GM10266 (cell line): ENCODE data around the gene RAB14.

ENCODE experiments used
- DNase-seq: peaks from one replicate; pipeline ENCODE4 v3.0.0; 2012; ENCODE audit errors: extremely low spot score
- TF ChIP-seq, protein P1 (sequence below): IDR thresholded peaks from 2 replicates; pipeline ENCODE4 v1.5.1; 2012; ENCODE audit warnings: mild to moderate bottlenecking, low read depth; ENCODE audit not compliant: control insufficient read depth, insufficient read depth; ENCODE audit errors: missing control alignments

Gene RAB14

GRCh38 chr9:121192518-121192917 lies 9.2 kb downstream of the RAB14 start:
- DNase-seq = no peak
- TF ChIP-seq, protein P1, sequence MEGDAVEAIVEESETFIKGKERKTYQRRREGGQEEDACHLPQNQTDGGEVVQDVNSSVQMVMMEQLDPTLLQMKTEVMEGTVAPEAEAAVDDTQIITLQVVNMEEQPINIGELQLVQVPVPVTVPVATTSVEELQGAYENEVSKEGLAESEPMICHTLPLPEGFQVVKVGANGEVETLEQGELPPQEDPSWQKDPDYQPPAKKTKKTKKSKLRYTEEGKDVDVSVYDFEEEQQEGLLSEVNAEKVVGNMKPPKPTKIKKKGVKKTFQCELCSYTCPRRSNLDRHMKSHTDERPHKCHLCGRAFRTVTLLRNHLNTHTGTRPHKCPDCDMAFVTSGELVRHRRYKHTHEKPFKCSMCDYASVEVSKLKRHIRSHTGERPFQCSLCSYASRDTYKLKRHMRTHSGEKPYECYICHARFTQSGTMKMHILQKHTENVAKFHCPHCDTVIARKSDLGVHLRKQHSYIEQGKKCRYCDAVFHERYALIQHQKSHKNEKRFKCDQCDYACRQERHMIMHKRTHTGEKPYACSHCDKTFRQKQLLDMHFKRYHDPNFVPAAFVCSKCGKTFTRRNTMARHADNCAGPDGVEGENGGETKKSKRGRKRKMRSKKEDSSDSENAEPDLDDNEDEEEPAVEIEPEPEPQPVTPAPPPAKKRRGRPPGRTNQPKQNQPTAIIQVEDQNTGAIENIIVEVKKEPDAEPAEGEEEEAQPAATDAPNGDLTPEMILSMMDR = no peak

DNA sequence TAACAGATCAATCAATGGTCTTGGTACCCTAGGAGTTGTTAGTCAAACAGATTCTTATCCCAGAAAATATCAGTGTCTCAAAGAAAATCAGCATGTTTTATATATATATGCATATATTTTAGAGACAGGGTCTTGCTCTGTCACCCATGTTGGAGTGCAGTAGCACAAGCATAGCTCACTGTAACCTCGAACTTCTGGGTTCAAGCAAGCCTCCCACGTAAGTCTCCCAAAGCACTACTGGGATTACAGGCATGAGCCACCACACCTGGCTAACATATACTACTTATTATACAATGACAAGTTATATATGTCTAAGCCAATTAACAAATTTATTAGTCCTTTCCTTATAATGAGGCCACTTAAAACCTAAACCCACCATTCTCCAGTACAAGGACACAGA lies 10.4 kb downstream of the RAB14 start:
- DNase-seq = no peak
- TF ChIP-seq, protein P1 = no peak

DNA sequence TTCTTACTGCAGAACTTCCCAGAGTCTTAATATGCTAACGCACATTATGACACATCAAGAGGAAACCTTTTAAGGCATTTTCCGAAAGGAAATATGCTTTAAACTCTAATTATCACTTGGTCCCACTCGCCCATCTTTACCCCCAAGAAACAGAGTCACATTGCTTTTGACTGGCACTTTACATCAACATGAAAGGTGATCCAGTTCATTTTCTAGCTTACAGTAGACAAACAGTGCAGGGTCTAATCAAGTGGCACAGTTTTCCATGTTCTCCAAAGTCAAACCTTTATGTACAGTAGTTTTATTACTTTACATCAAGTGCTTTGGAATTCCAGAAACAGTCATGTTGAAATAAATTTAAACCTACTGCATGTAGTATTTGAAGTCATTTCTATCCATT lies 12.0 kb downstream of the RAB14 start:
- DNase-seq = no peak
- TF ChIP-seq, protein P1 = no peak

DNA sequence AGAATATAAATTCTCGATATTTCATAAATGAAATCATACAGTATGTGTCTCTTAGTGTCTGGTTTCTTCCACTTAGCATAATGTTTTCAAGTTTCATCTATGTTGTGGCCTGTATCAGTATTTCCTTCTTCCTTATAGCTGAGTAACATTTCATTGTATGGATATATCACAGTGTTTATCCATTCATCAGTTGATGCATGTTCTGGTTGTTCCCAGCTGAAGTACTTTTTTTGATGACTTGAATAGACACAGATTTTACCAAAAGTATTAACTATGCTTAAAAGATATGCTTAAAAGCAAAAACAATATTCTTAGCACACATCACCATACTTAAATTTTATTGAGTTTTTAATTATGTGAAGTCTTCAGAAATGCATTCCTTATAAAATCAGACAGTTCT lies 12.7 kb downstream of the RAB14 start:
- DNase-seq = no peak
- TF ChIP-seq, protein P1 = no peak

GRCh38 chr9:121187636-121188305 lies 13.9 kb downstream of the RAB14 start:
- DNase-seq = no peak

DNA sequence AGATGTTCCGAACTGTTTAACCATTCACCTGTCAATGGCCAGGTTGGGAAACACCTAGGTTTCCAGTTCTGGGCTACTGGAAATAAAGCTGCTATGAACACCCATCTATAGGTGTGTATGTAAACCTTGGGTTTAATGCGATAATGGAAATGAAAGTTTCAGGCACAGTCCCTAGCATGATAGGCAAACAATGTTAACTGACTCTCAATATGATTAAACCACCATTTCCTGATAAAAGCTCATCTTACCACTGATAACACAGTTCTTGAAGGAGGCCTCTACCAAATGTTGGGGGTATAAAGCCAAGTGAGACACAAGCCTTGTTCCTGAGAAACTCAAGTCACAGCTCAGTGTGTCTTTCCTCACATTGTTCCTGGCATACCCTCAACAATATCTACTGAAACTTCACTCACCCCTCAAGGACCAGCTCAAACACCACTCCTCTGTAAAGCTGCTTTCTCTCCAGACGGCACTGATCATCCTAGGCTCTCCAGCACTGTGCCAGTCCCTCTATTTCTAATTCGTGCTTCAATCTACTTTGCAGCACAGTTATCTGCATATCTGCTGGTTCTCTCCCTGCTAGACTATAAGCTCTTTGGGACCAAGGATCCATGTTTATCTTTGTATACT lies 15.8 kb downstream of the RAB14 start:
- TF ChIP-seq, protein P1 = no peak
- DNase-seq = no peak

More at GRCh38 chr9:121187636-121188305, 13.9 kb downstream of the RAB14 start:
- TF ChIP-seq, protein P1 = no peak

DNA sequence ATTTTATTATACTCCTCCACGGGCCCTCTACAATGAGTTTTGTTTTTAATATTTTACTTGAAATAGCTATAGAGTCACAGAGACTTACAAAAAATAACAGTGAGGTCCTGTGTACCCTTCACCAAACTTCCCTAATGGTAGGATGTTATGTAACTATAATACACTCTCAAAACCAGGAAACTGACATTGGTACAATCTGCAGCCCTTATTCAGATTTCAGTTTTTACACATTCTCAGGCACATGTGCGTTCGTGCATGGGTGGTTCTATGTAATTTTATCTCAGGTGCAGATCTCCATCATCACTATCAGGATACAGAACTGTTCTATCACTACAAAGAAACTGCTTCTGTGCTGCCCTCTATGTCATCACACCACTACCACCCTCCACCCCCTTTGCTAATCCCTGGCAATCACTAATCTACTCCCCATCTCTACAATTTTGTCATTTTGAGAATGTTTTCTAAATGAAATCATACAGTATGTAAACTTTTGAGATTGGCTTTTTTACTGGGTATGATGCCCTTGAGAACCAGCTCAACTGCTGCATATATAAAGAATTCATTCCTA lies 16.4 kb downstream of the RAB14 start:
- DNase-seq = no peak
- TF ChIP-seq, protein P1 = no peak
